Nephron progenitor cell (in vitro differentiated cells): ENCODE results near the gene TLL2.

ENCODE experiments used
- DNase-seq: peaks from one replicate; pipeline ENCODE4 v3.0.0; 2021
- H3K27ac Mint-ChIP-seq: 2 replicates; pipeline ENCODE4 v1.8.0; 2021; ENCODE audit warnings: mild to moderate bottlenecking, moderate library complexity, mixed read lengths
- H3K27me3 Mint-ChIP-seq: 2 replicates; pipeline ENCODE4 v1.8.0; 2021; ENCODE audit warnings: mild to moderate bottlenecking, low read depth, mixed read lengths; ENCODE audit not compliant: poor library complexity
- H3K36me3 Mint-ChIP-seq: 2 replicates; pipeline ENCODE4 v1.8.0; 2021; ENCODE audit warnings: low read depth, mixed read lengths
- H3K4me1 Mint-ChIP-seq: 2 replicates; pipeline ENCODE4 v1.8.0; 2021; ENCODE audit warnings: mixed read lengths
- H3K4me3 Mint-ChIP-seq: 2 replicates; pipeline ENCODE4 v1.8.0; 2021; ENCODE audit warnings: mild to moderate bottlenecking, moderate library complexity, mixed read lengths
- H3K9me3 Mint-ChIP-seq: 2 replicates; pipeline ENCODE4 v1.8.0; 2021; ENCODE audit warnings: mild to moderate bottlenecking, moderate library complexity, mixed read lengths
- TF ChIP-seq, protein P1 (sequence below): fragments of 200-600 bp; sonication (generic); IDR thresholded peaks from 2 replicates; pipeline ENCODE4 v1.5.0; 2021; ENCODE audit warnings: antibody characterized with exemption

Gene TLL2

DNA sequence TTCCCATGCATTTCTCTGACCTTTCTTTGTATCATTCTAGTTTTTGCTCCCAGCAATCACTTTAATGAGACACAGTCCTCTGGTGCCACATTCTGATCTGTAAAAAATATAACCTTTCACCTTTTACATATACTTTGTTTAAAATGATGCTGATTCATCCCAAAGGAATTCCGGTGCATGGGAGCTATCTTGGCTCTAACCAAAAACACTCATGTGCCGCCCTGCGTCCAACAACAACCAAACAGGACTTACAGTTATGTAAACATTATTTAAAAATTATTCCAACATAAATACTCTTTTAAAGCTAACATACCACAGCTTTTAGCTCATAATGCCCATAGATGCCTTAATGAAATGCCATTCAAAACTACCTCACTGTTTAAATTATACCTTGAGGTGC is 147.2 kb downstream of the TLL2 start:
- no peaks in the 10 kb centered on the region for H3K36me3 Mint-ChIP-seq
- H3K4me1 Mint-ChIP-seq, result no peaks in the 10 kb centered on the region
- no peak overlapping the region for H3K27ac Mint-ChIP-seq
- no peak overlapping the region for H3K4me3 Mint-ChIP-seq
- no peaks in the 10 kb centered on the region for H3K27me3 Mint-ChIP-seq
- TF ChIP-seq, protein P1, sequence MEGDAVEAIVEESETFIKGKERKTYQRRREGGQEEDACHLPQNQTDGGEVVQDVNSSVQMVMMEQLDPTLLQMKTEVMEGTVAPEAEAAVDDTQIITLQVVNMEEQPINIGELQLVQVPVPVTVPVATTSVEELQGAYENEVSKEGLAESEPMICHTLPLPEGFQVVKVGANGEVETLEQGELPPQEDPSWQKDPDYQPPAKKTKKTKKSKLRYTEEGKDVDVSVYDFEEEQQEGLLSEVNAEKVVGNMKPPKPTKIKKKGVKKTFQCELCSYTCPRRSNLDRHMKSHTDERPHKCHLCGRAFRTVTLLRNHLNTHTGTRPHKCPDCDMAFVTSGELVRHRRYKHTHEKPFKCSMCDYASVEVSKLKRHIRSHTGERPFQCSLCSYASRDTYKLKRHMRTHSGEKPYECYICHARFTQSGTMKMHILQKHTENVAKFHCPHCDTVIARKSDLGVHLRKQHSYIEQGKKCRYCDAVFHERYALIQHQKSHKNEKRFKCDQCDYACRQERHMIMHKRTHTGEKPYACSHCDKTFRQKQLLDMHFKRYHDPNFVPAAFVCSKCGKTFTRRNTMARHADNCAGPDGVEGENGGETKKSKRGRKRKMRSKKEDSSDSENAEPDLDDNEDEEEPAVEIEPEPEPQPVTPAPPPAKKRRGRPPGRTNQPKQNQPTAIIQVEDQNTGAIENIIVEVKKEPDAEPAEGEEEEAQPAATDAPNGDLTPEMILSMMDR, result no peak
- H3K9me3 Mint-ChIP-seq, result peaks cover 3% of the 10 kb centered on the region
- no peak for DNase-seq

DNA sequence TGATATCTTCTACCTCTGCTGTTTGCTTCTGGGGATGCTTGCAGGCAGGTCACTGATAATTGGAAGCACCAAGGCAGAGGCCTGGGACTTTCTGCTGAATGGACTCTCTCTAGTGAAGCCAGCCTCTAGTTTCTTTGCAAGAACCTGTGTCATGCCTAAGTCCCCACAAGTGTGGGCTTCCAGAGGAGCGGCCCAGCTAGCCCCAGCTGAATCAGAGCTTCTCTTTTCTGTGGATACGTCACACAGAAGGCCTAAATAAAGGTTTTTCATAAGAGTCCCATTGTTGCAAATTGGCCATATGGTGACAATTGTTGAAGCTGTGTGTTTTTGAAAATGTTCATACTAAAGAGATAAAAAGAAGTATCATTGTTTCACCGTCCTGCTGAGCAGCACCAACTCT is 148.2 kb downstream of the TLL2 start:
- Mint-ChIP-seq H3K9me3 (peaks cover 3% of the 10 kb centered on the region), H3K36me3 (no peaks in the 10 kb centered on the region), H3K27ac (no peak overlapping the region), H3K27me3 (no peaks in the 10 kb centered on the region), H3K4me1 (peaks cover 1% of the 10 kb centered on the region), H3K4me3 (no peak overlapping the region)
- DNase-seq, result no peak
- TF ChIP-seq, protein P1, result no peak

- no peak overlapping the region for H3K27ac Mint-ChIP-seq
- peaks cover 15% of the 10 kb centered on the region for H3K4me1 Mint-ChIP-seq
- H3K4me3 Mint-ChIP-seq, result no peak overlapping the region
- peaks cover 7% of the 10 kb centered on the region for H3K27me3 Mint-ChIP-seq
- H3K9me3 Mint-ChIP-seq, result peaks cover 3% of the 10 kb centered on the region
- DNase-seq, result no peak
- TF ChIP-seq, protein P1, result no peak
- H3K36me3 Mint-ChIP-seq, result no peaks in the 10 kb centered on the region
Observed at GRCh38 chr10:96360766-96361165, 153.0 kb downstream of the TLL2 start.

DNA sequence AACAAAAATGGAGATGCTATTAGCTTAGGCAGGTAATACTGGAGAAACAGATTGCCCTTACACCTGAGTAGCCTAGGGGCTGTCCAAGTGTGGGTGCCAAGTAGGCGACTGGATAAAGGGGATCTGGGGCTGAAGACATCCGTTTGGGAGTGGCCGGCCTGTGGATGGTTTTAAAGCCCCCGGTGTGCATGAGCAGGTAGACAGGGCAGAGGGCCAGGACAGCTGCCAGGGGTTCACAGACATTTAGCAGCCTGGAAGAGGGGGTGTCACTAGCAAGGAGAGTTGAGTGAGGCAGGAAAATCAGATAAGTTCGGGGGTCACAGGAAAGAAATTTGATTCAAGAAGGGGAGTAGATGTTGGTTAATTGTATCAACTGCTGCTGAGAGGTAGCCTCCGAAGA is 153.4 kb downstream of the TLL2 start:
- Mint-ChIP-seq H3K4me1 (peaks cover 15% of the 10 kb centered on the region), H3K36me3 (no peaks in the 10 kb centered on the region), H3K9me3 (peaks cover 3% of the 10 kb centered on the region), H3K27ac (no peak overlapping the region), H3K4me3 (no peak overlapping the region), H3K27me3 (peaks cover 8% of the 10 kb centered on the region)
- TF ChIP-seq, protein P1, result no peak
- DNase-seq, result no peak

GRCh38 chr10:96359616-96360015 is 154.1 kb downstream of the TLL2 start:
- no peaks in the 10 kb centered on the region for H3K36me3 Mint-ChIP-seq
- peaks cover 8% of the 10 kb centered on the region for H3K27me3 Mint-ChIP-seq
- TF ChIP-seq, protein P1, result no peak
- H3K4me1 Mint-ChIP-seq, result peaks cover 15% of the 10 kb centered on the region
- H3K4me3 Mint-ChIP-seq, result no peak overlapping the region
- no peak for DNase-seq
- H3K27ac Mint-ChIP-seq, result peak overlapping the region; percentile 60
- peaks cover 3% of the 10 kb centered on the region for H3K9me3 Mint-ChIP-seq

GRCh38 chr10:96358851-96359540 is 154.7 kb downstream of the TLL2 start, which contains the start of gene OPALIN:
Gene OPALIN (minus strand): TSS chr10:96359002. CDS start chr10:96358896, 106 bp downstream.
- Mint-ChIP-seq H3K9me3 (peaks cover 3% of the 10 kb centered on the region), H3K4me3 (no peak within 1 kb of the TSS), H3K27me3 (peaks cover 8% of the 10 kb centered on the region), H3K36me3 (no peaks in the 10 kb centered on the region), H3K27ac (peak within 1 kb of the TSS; percentile 60), H3K4me1 (peaks cover 15% of the 10 kb centered on the region)
- TF ChIP-seq, protein P1, result no peak
- DNase-seq, result no peak
